K562 (cell line): Measurements from ENCODE around the gene AMPD1. TPM values are rescaled to one million over a fixed set of nuclear protein-coding genes. Genes with fewer than 3 reads are reported as not detected.

ENCODE experiments used
- ATAC-seq: fragments of 200-7000 bp; cut with Tn5 transposase; 3 replicates; pipeline ENCODE4 v1.9.1; 2020; ENCODE audit warnings: moderate library complexity
- BruUV-seq: library from RNA; stranded (reverse); fragments of 400-500 nt; replicated peaks from 2 replicates; lab custom pipeline; 2021; lab: Mats Ljungman, UMichigan
- CTCF ChIA-PET: fragments of 300-600 bp; formaldehyde crosslinking; extraction: SDS; loops from one replicate; lab custom pipeline; 2021; ENCODE audit warnings: low intra/inter-chr PET ratio; lab: Yijun Ruan, JAX
- POLR2A ChIA-PET: fragments of 300-600, 350-650 bp; sonication (Branson Sonifier 250); formaldehyde crosslinking; extraction: SDS; loops from one replicate; lab custom pipeline; 2021; ENCODE audit warnings: antibody characterized with exemption, inconsistent platforms; lab: Yijun Ruan, JAX
- DNase-seq, 4 experiments: peaks; one replicate each; pipeline versions ENCODE4 v3.0.0 to v3.0.0-alpha.2; 2011 to 2018; ENCODE audit warnings: low spot score in 3 of 4, mixed read lengths in 3 of 4; ENCODE audit errors: extremely low read depth in 1 of 4
- FAIRE-seq: peaks from 2 replicates; lab custom pipeline; 2011; peaks lifted over from hg19 to GRCh38; lab: Jason Lieb, UNC
- H2AFZ ChIP-seq: 2 replicates; pipeline ENCODE4 v1.6.0; 2011; ENCODE audit warnings: low read depth, low read length, control low read depth, inconsistent platforms
- H3K27ac ChIP-seq: fragments of 200-600 bp; 3 replicates; pipeline ENCODE4 v1.8.0; 2011; ENCODE audit warnings: low read depth, mild to moderate bottlenecking, control low read depth, inconsistent platforms, low read length, moderate library complexity, mixed read lengths; ENCODE audit errors: extremely low read depth
- H3K27me3 ChIP-seq, 2 experiments: fragments of 300-600 bp in 1 of 2; 2 replicates in 1 of 2; 3 replicates in 1 of 2; pipeline versions ENCODE4 v1.6.0 to v1.8.0; 2011; ENCODE audit warnings: inconsistent platforms in 2 of 2, low read length in 2 of 2, mild to moderate bottlenecking in 1 of 2, mixed read lengths in 1 of 2, moderate library complexity in 1 of 2; ENCODE audit not compliant: control insufficient read depth in 2 of 2, insufficient read depth in 2 of 2
- H3K36me3 ChIP-seq: fragments of 300-600 bp; 3 replicates; pipeline ENCODE4 v1.8.0; 2011; ENCODE audit warnings: mild to moderate bottlenecking, low read length, inconsistent platforms; ENCODE audit not compliant: control insufficient read depth, insufficient read depth
- H3K4me1 ChIP-seq, 2 experiments: fragments of 200-600 bp in 1 of 2; replicated peaks in 1 of 2; 2 replicates in 1 of 2; 3 replicates in 1 of 2; pipeline versions ENCODE4 v1.5.1 to v1.8.0; 2011; ENCODE audit warnings: inconsistent platforms in 2 of 2, low read length in 2 of 2, mild to moderate bottlenecking in 1 of 2, mixed read lengths in 1 of 2, moderate library complexity in 1 of 2; ENCODE audit not compliant: control insufficient read depth in 2 of 2, insufficient read depth in 2 of 2
- H3K4me2 ChIP-seq: 2 replicates; pipeline ENCODE4 v1.6.1; 2011; ENCODE audit warnings: low read length, control low read depth, inconsistent platforms, mixed read lengths; ENCODE audit not compliant: insufficient read depth
- H3K4me3 ChIP-seq: fragments of 200-600 bp; sonication (generic), shearing (Covaris generic); 2 replicates; pipeline ENCODE4 v1.5.1; 2016; ENCODE audit warnings: control low read depth, inconsistent platforms
- H3K79me2 ChIP-seq: fragments of 200-600 bp; 3 replicates; pipeline ENCODE4 v1.8.0; 2011; ENCODE audit warnings: low read length, inconsistent platforms; ENCODE audit not compliant: control insufficient read depth, insufficient read depth
- H3K9ac ChIP-seq, 2 experiments: 2 replicates each; pipeline versions ENCODE4 v1.6.0 to v1.6.1; 2011; ENCODE audit warnings: low read depth in 2 of 2, low read length in 2 of 2, control low read depth in 1 of 2, inconsistent platforms in 1 of 2, mild to moderate bottlenecking in 1 of 2, mixed read lengths in 1 of 2; ENCODE audit not compliant: insufficient read depth in 1 of 2
- H3K9me1 ChIP-seq: one replicate; pipeline ENCODE4 v1.6.0; 2011; ENCODE audit warnings: inconsistent platforms, mild to moderate bottlenecking, low read length, moderate library complexity; ENCODE audit not compliant: control insufficient read depth, insufficient read depth
- H3K9me3 ChIP-seq: replicated peaks from 2 replicates; pipeline ENCODE4 v1.5.1; 2011; ENCODE audit warnings: low read depth, low read length, inconsistent platforms; ENCODE audit not compliant: control insufficient read depth, insufficient read depth
- H4K20me1 ChIP-seq: replicated peaks from 2 replicates; pipeline ENCODE4 v1.6.1; 2011; ENCODE audit warnings: low read length, inconsistent platforms, mixed read lengths; ENCODE audit not compliant: control insufficient read depth, insufficient read depth
- BACH1 ChIP-seq: fragments of 200-800 bp; sonication (Bioruptor generic); IDR thresholded peaks from 2 replicates; pipeline ENCODE4 v1.6.1; 2016; ENCODE audit warnings: missing genetic modification characterization, missing compliant biosample characterization
- EGR1 ChIP-seq: fragments of 450-650 bp; conservative IDR thresholded peaks from 2 replicates; pipeline ENCODE4 v1.6.1; 2017; ENCODE audit warnings: mild to moderate bottlenecking
- MAFF ChIP-seq: IDR thresholded peaks from 2 replicates; pipeline ENCODE4 v1.6.1; 2012; ENCODE audit warnings: low read length, improper control_type of control experiment
- SMARCB1 ChIP-seq: IDR thresholded peaks from 2 replicates; pipeline ENCODE4 v1.6.1; 2011; ENCODE audit warnings: improper control_type of control experiment, low read depth; ENCODE audit not compliant: insufficient read length
- SMARCC2 ChIP-seq: fragments of 450-650 bp; IDR thresholded peaks from 2 replicates; pipeline ENCODE4 v1.6.1; 2017; ENCODE audit warnings: antibody characterized with exemption, moderate library complexity, mild to moderate bottlenecking, low read depth
- ZBTB8A ChIP-seq: fragments of 450-650 bp; IDR thresholded peaks from 2 replicates; pipeline ENCODE4 v1.6.1; 2018; ENCODE audit warnings: mild to moderate bottlenecking, moderate library complexity; ENCODE audit not compliant: partially characterized antibody
- ZFX ChIP-seq: sonication (generic); formaldehyde crosslinking; IDR thresholded peaks from 2 replicates; pipeline ENCODE4 v1.8.0; 2022; ENCODE audit warnings: mild to moderate bottlenecking, missing genetic modification reagents, moderate library complexity
- WGBS: fragments of 100-300 bp; shearing (Covaris generic); methylation state at CpG from one replicate; pipeline ENCODE4 v1.1.6; 2016; ENCODE audit warnings: low coverage, mixed read lengths; ENCODE audit not compliant: insufficient coverage; ENCODE audit errors: missing lambda C conversion rate; 5-methylcytosine and 5-hydroxymethylcytosine counted together
- in situ Hi-C: fragments of 300-500 bp; cut with MboI; formaldehyde crosslinking; loops from 4 replicates; pipeline ENCODE4 v1.15.0; 2018; ENCODE audit warnings: inconsistent platforms, mixed read lengths
- intact Hi-C: fragments of 100-400 bp; cut with micrococcal nuclease; formaldehyde crosslinking; loops from 2 replicates; pipeline ENCODE4 v1.14.2; 2022
- polyA plus RNA-seq, 8 experiments: library from polyadenylated mRNA; depleted of rRNA in 4 of 8; stranded (reverse) in 5 of 8; unstranded in 3 of 8; fragments of >200 nt; fragmentation: Nextera tagmentation in 2 of 8; fragmentation: Illumina TruSeq in 1 of 8; extraction: Ambion mirVana in 2 of 8; extraction: Trizol in 1 of 8; gene quantifications; 2 replicates each; pipeline versions ENCODE4 v1.2.1 to v1.2.3, GENCODE V29; 2011 to 2014; ENCODE audit warnings: inconsistent platforms in 1 of 8, missing spikeins in 1 of 8
- total RNA-seq, 7 experiments: library from RNA; depleted of rRNA in 6 of 7; stranded (reverse); fragments of >200 nt in 6 of 7; fragmentation: Illumina TruSeq in 2 of 7; extraction: Trizol in 2 of 7; gene quantifications; 2 replicates each; pipeline versions ENCODE4 v1.2.1 to v1.2.3, GENCODE V29; 2011 to 2021; ENCODE audit warnings: low replicate concordance in 1 of 7
- TF ChIP-seq, protein P1 (sequence below): fragments of 450-650 bp; IDR thresholded peaks from 2 replicates; pipeline ENCODE4 v1.6.1; 2016; ENCODE audit warnings: low read depth
- TF ChIP-seq, protein P2 (sequence below), 2 experiments: fragments of 450-650 bp; IDR thresholded peaks; 2 replicates each; pipeline ENCODE4 v1.6.1; 2016
- TF ChIP-seq, protein P3 (sequence below): fragments of 250-450 bp; sonication (Bioruptor Pico); IDR thresholded peaks from 2 replicates; pipeline ENCODE4 v1.9.0; 2021; ENCODE audit warnings: mild to moderate bottlenecking, inconsistent platforms

AMPD1 gene
- total and polyA plus RNA-seq, 9 of the 15 experiments (the other 6 are each of a cell fraction or from before 2014, with no cell fraction given), result 0.04 to 0.17 TPM; not detected in 7

DNA sequence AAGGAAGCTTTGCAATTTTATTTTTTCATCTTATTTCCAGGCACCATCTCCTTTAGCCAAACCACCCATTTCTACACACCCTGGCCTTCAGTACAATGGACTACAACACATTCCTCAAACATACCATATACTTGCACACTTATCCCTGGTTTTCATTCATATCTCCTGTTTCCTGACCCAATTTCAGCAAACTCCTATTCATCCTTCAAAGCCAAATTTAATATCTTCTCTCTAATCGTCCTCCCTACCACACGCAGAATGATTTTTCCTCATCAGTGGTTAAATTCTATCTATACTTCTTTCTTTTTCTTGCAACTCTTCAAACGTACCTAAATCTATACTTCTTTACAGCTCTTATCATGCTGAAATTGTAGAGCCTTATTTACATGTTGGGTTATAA is 28.4 kb downstream of the AMPD1 start:
- 2% methylated on average over 3 of the region's 3 CpGs for WGBS
- ATAC-seq (no peak), FAIRE-seq (no peak), DNase-seq (no peak)
- Histone ChIP-seq H3K36me3 (no peaks in the 10 kb centered on the region), H3K9me3 (no peaks in the 10 kb centered on the region), H3K27me3 (peaks cover 0 to 10% of the 10 kb centered on the region in 2 experiments; a peak in 2 of 5 replicates), H4K20me1 (no peaks in the 10 kb centered on the region), H3K9ac (no peak overlapping the region), H3K4me3 (no peak overlapping the region), H2AFZ (no peak overlapping the region), H3K27ac (no peak overlapping the region), H3K4me1 (peaks cover 4 to 13% of the 10 kb centered on the region in 2 experiments; a peak in 3 of 5 replicates), H3K79me2 (no peaks in the 10 kb centered on the region), H3K4me2 (no peak overlapping the region), H3K9me1 (no peaks in the 10 kb centered on the region)
- BruUV-seq, result no TSS peak
- POLR2A ChIA-PET, result interaction anchor here (1.1 kb wide), 1 partner anchor 17 kb away, joined by 3 read pairs; no protein-coding TSS in a partner anchor
- CTCF ChIA-PET, result no interaction called here
- in situ Hi-C loops, result no loop called here
- intact Hi-C loops, result no loop called here
- TF ChIP-seq SMARCC2 (no peak), ZFX (CRISPR knock-in tag) (no peak), BACH1 (tag) (no peak), MAFF (no peak), SMARCB1 (no peak), ZBTB8A (no peak), EGR1 (no peak)
- TF ChIP-seq, protein P1, sequence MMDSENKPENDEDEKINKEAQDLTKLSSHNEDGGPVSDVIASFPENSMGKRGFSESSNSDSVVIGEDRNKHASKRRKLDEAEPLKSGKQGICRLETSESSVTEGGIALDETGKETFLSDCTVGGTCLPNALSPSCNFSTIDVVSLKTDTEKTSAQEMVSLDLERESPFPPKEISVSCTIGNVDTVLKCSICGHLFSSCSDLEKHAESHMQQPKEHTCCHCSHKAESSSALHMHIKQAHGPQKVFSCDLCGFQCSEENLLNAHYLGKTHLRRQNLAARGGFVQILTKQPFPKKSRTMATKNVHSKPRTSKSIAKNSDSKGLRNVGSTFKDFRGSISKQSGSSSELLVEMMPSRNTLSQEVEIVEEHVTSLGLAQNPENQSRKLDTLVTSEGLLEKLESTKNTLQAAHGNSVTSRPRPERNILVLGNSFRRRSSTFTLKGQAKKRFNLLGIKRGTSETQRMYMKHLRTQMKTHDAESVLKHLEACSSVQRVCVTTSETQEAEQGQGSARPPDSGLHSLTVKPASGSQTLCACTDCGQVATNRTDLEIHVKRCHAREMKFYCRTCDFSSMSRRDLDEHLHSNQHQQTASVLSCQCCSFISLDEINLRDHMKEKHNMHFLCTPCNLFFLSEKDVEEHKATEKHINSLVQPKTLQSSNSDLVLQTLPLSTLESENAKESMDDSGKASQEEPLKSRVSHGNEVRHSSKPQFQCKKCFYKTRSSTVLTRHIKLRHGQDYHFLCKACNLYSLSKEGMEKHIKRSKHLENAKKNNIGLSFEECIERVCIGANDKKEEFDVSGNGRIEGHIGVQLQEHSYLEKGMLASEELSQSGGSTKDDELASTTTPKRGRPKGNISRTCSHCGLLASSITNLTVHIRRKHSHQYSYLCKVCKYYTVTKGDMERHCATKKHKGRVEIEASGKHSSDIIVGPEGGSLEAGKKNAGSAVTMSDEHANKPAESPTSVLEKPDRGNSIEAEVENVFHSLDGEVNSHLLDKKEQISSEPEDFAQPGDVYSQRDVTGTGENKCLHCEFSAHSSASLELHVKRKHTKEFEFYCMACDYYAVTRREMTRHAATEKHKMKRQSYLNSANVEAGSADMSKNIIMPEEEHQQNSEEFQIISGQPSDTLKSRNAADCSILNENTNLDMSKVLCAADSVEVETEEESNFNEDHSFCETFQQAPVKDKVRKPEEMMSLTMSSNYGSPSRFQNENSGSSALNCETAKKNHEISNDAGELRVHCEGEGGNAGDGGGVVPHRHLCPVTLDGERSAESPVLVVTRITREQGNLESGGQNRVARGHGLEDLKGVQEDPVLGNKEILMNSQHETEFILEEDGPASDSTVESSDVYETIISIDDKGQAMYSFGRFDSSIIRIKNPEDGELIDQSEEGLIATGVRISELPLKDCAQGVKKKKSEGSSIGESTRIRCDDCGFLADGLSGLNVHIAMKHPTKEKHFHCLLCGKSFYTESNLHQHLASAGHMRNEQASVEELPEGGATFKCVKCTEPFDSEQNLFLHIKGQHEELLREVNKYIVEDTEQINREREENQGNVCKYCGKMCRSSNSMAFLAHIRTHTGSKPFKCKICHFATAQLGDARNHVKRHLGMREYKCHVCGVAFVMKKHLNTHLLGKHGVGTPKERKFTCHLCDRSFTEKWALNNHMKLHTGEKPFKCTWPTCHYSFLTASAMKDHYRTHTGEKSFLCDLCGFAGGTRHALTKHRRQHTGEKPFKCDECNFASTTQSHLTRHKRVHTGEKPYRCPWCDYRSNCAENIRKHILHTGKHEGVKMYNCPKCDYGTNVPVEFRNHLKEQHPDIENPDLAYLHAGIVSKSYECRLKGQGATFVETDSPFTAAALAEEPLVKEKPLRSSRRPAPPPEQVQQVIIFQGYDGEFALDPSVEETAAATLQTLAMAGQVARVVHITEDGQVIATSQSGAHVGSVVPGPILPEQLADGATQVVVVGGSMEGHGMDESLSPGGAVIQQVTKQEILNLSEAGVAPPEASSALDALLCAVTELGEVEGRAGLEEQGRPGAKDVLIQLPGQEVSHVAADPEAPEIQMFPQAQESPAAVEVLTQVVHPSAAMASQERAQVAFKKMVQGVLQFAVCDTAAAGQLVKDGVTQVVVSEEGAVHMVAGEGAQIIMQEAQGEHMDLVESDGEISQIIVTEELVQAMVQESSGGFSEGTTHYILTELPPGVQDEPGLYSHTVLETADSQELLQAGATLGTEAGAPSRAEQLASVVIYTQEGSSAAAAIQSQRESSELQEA, result no peak
- TF ChIP-seq, protein P2, sequence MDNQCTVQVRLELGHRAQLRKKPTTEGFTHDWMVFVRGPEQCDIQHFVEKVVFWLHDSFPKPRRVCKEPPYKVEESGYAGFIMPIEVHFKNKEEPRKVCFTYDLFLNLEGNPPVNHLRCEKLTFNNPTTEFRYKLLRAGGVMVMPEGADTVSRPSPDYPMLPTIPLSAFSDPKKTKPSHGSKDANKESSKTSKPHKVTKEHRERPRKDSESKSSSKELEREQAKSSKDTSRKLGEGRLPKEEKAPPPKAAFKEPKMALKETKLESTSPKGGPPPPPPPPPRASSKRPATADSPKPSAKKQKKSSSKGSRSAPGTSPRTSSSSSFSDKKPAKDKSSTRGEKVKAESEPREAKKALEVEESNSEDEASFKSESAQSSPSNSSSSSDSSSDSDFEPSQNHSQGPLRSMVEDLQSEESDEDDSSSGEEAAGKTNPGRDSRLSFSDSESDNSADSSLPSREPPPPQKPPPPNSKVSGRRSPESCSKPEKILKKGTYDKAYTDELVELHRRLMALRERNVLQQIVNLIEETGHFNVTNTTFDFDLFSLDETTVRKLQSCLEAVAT (IDR thresholded peaks at IDR 0.05), result no peak
- TF ChIP-seq, protein P3, sequence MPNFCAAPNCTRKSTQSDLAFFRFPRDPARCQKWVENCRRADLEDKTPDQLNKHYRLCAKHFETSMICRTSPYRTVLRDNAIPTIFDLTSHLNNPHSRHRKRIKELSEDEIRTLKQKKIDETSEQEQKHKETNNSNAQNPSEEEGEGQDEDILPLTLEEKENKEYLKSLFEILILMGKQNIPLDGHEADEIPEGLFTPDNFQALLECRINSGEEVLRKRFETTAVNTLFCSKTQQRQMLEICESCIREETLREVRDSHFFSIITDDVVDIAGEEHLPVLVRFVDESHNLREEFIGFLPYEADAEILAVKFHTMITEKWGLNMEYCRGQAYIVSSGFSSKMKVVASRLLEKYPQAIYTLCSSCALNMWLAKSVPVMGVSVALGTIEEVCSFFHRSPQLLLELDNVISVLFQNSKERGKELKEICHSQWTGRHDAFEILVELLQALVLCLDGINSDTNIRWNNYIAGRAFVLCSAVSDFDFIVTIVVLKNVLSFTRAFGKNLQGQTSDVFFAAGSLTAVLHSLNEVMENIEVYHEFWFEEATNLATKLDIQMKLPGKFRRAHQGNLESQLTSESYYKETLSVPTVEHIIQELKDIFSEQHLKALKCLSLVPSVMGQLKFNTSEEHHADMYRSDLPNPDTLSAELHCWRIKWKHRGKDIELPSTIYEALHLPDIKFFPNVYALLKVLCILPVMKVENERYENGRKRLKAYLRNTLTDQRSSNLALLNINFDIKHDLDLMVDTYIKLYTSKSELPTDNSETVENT (CRISPR knock-in tag), result no peak
